GM18907 (cell line): ENCODE results near the gene ENPP1.
"Not testable (repeated sequence)": the region's sequence is repeated elsewhere in the genome, so short reads cannot be mapped to it uniquely, and the experiment has no call there.

ENCODE experiments used
- ATAC-seq: cut with Tn5 transposase; IDR thresholded peaks from one replicate; pipeline ENCODE4 v1.9.1; 2021; ENCODE audit warnings: mild to moderate bottlenecking, moderate library complexity; ENCODE audit not compliant: unreplicated experiment

Gene ENPP1

GRCh38 chr6:131828080-131828479 is 20.3 kb downstream of the ENPP1 start:
- ATAC-seq, result no peak

GRCh38 chr6:131828951-131829350 is 21.1 kb downstream of the ENPP1 start:
- no peak for ATAC-seq

- no peak for ATAC-seq
These were observed 23.6 kb downstream of the ENPP1 start for GRCh38 chr6:131831392-131831791.

- ATAC-seq, result no peak
These were observed 24.1 kb downstream of the ENPP1 start for GRCh38 chr6:131831886-131832285.

GRCh38 chr6:131832363-131832762 is 24.5 kb downstream of the ENPP1 start:
- ATAC-seq, result no peak

GRCh38 chr6:131838051-131838450 is 30.2 kb downstream of the ENPP1 start:
- no peak for ATAC-seq

- no peak for ATAC-seq
These were observed 31.6 kb downstream of the ENPP1 start for GRCh38 chr6:131839388-131839787.

- ATAC-seq, result no peak
These were observed 32.6 kb downstream of the ENPP1 start for GRCh38 chr6:131840441-131840840.

- ATAC-seq, result no peak
These were observed 33.2 kb downstream of the ENPP1 start for GRCh38 chr6:131840936-131841583.

- no peak for ATAC-seq
These were observed 35.9 kb downstream of the ENPP1 start for GRCh38 chr6:131843768-131844167.

GRCh38 chr6:131844243-131844841 is 36.5 kb downstream of the ENPP1 start:
- ATAC-seq, result no peak

GRCh38 chr6:131846023-131846663 is 38.3 kb downstream of the ENPP1 start:
- ATAC-seq, result no peak

- no peak for ATAC-seq
These were observed 39.1 kb downstream of the ENPP1 start for GRCh38 chr6:131846905-131847304.

- ATAC-seq, result no peak
These were observed 42.0 kb downstream of the ENPP1 start for GRCh38 chr6:131849799-131850198.

- no peak for ATAC-seq
These were observed 43.4 kb downstream of the ENPP1 start for GRCh38 chr6:131851049-131851769.

- no peak for ATAC-seq
These were observed 44.4 kb downstream of the ENPP1 start for GRCh38 chr6:131852200-131852599.

GRCh38 chr6:131854803-131855202 is 47.0 kb downstream of the ENPP1 start:
- ATAC-seq, result no peak

- no peak for ATAC-seq
These were observed 51.1 kb downstream of the ENPP1 start for GRCh38 chr6:131858765-131859415.

GRCh38 chr6:131859658-131860057 is 51.8 kb downstream of the ENPP1 start:
- ATAC-seq, result not testable (repeated sequence)

- no peak for ATAC-seq
These were observed 53.6 kb downstream of the ENPP1 start for GRCh38 chr6:131861381-131861780.

GRCh38 chr6:131862476-131862875 is 54.7 kb downstream of the ENPP1 start:
- no peak for ATAC-seq
